ENCODE results near the gene KIF23.
"Not testable (repeated sequence)": the region's sequence is repeated elsewhere in the genome, so short reads cannot be mapped to it uniquely, and the experiment has no call there.

KIF23 gene

DNA sequence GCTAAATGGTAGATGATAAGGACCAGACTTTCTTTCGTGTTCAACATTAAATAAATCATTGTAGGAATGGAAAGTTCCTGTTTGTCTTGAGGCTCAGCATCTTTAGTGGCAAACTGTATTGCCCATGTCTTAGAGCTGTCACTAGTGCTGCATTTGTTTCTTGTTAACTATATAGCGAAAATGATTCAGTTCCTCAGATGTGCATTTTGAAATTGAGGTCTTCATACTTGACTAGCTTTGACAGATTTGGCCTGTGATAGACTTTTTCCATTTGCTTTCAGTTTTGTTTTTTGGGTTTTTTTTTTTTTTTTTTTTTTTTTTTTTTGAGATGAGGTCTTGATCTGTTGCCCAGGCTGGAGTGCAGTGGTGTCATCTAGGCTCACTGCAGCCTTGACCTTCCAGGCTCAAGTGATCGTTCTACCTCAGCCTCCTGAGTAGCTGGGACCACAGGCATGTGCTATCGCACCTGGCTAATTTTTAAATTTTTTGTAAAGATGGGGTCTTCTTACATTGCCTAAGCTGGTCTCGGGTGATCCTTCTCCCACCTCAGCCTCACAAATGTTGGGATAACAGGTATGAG is 29.0 kb downstream of the KIF23 start:
- peaks cover 26% of the 10 kb centered on the region for H3K36me3 ChIP-seq (replicated peaks; ENCODE audit: insufficient read depth, low read length)
- no peaks in the 10 kb centered on the region for H3F3A ChIP-seq (ENCODE audit: insufficient read depth, low read length)
- H3K27ac ChIP-seq (ENCODE audit: low read length): no peak overlapping the region
- H4K20me1 ChIP-seq (ENCODE audit: insufficient read depth, low read length): no peaks in the 10 kb centered on the region
- no peaks in the 10 kb centered on the region for H3K9me2 ChIP-seq (replicated peaks; ENCODE audit: insufficient read depth, low read length)
- no peaks in the 10 kb centered on the region for H3K79me2 ChIP-seq (ENCODE audit: low read length)
- no peak overlapping the region for H3K4me2 ChIP-seq (ENCODE audit: low read depth, low read length)
- no peaks in the 10 kb centered on the region for H3K4me1 ChIP-seq (ENCODE audit: low read length)
- H3K9me3 ChIP-seq (replicated peaks; ENCODE audit: insufficient read depth, low read length): no peaks in the 10 kb centered on the region
- no peaks in the 10 kb centered on the region for H3K27me3 ChIP-seq (replicated peaks; ENCODE audit: insufficient read depth, low read length)
- H2AFZ ChIP-seq (ENCODE audit: low read length): no peak overlapping the region
- TF ChIP-seq EZH2phosphoT487 (IDR thresholded peaks at IDR 0.05; ENCODE audit: low read length) (no peak), EZH2 (optimal IDR thresholded peaks at IDR 0.05; ENCODE audit: low read depth, low read length) (no peak)
- TF ChIP-seq, protein P1, sequence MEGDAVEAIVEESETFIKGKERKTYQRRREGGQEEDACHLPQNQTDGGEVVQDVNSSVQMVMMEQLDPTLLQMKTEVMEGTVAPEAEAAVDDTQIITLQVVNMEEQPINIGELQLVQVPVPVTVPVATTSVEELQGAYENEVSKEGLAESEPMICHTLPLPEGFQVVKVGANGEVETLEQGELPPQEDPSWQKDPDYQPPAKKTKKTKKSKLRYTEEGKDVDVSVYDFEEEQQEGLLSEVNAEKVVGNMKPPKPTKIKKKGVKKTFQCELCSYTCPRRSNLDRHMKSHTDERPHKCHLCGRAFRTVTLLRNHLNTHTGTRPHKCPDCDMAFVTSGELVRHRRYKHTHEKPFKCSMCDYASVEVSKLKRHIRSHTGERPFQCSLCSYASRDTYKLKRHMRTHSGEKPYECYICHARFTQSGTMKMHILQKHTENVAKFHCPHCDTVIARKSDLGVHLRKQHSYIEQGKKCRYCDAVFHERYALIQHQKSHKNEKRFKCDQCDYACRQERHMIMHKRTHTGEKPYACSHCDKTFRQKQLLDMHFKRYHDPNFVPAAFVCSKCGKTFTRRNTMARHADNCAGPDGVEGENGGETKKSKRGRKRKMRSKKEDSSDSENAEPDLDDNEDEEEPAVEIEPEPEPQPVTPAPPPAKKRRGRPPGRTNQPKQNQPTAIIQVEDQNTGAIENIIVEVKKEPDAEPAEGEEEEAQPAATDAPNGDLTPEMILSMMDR (IDR thresholded peaks at IDR 0.05; ENCODE audit: low read length): no peak
- DNase-seq: no peak
- H3K9ac ChIP-seq (ENCODE audit: low read length): no peak overlapping the region
- no peak overlapping the region for H3K4me3 ChIP-seq (ENCODE audit: low read length)

DNA sequence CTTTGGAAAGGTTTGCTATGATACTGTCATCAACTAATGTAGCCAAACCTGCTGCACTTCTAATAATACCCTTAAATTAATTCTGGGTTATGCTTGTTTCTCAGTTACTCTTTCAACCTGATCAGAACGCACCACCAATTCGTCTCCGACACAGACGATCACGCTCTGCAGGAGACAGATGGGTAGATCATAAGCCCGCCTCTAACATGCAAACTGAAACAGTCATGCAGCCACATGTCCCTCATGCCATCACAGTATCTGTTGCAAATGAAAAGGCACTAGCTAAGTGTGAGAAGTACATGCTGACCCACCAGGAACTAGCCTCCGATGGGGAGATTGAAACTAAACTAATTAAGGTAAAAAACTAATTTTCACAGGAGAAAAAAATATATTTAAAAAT is 30.5 kb downstream of the KIF23 start:
- no peaks in the 10 kb centered on the region for H3K9me2 ChIP-seq (replicated peaks; ENCODE audit: insufficient read depth, low read length)
- H3F3A ChIP-seq (ENCODE audit: insufficient read depth, low read length): no peaks in the 10 kb centered on the region
- no peak overlapping the region for H3K4me3 ChIP-seq (ENCODE audit: low read length)
- no peak for TF ChIP-seq EZH2phosphoT487 (IDR thresholded peaks at IDR 0.05; ENCODE audit: low read length)
- TF ChIP-seq, protein P1 (IDR thresholded peaks at IDR 0.05; ENCODE audit: low read length): no peak
- no peak for TF ChIP-seq EZH2 (optimal IDR thresholded peaks at IDR 0.05; ENCODE audit: low read depth, low read length)
- no peak for DNase-seq
- no peaks in the 10 kb centered on the region for H4K20me1 ChIP-seq (ENCODE audit: insufficient read depth, low read length)
- no peak overlapping the region for H3K27ac ChIP-seq (ENCODE audit: low read length)
- no peaks in the 10 kb centered on the region for H3K4me1 ChIP-seq (ENCODE audit: low read length)
- H3K36me3 ChIP-seq (replicated peaks; ENCODE audit: insufficient read depth, low read length): peaks cover 18% of the 10 kb centered on the region
- no peaks in the 10 kb centered on the region for H3K9me3 ChIP-seq (replicated peaks; ENCODE audit: insufficient read depth, low read length)
- no peaks in the 10 kb centered on the region for H3K79me2 ChIP-seq (ENCODE audit: low read length)
- no peak overlapping the region for H2AFZ ChIP-seq (ENCODE audit: low read length)
- H3K27me3 ChIP-seq (replicated peaks; ENCODE audit: insufficient read depth, low read length): no peaks in the 10 kb centered on the region
- H3K9ac ChIP-seq (ENCODE audit: low read length): no peak overlapping the region
- no peak overlapping the region for H3K4me2 ChIP-seq (ENCODE audit: low read depth, low read length)

DNA sequence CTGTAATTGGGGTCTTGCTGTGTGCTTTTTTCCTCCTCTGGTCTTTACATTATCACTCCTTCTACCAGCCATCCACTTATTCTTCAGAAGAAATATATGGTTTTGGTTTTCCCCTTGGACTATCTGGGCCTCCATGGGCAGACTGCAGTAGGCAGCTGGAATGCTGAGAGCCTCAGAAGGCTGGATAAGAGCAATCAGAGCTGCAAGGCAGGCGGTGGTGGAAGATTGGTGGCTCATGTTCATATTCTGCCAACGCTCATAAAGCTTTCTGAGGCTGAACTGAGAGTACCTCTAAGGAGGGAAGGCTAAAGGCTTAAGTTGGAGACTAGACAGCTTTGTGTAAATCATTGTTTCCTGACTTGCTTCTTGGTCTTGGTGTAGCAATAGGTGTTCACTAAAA is 32.8 kb downstream of the KIF23 start:
- H2AFZ ChIP-seq (ENCODE audit: low read length): no peak overlapping the region
- H3K27ac ChIP-seq (ENCODE audit: low read length): no peak overlapping the region
- no peaks in the 10 kb centered on the region for H3K79me2 ChIP-seq (ENCODE audit: low read length)
- H3K4me3 ChIP-seq (ENCODE audit: low read length): no peak overlapping the region
- H3K9ac ChIP-seq (ENCODE audit: low read length): no peak overlapping the region
- peaks cover 10% of the 10 kb centered on the region for H3F3A ChIP-seq (ENCODE audit: insufficient read depth, low read length)
- no peaks in the 10 kb centered on the region for H4K20me1 ChIP-seq (ENCODE audit: insufficient read depth, low read length)
- H3K4me2 ChIP-seq (ENCODE audit: low read depth, low read length): no peak overlapping the region
- no peaks in the 10 kb centered on the region for H3K9me3 ChIP-seq (replicated peaks; ENCODE audit: insufficient read depth, low read length)
- TF ChIP-seq EZH2phosphoT487 (IDR thresholded peaks at IDR 0.05; ENCODE audit: low read length) (no peak), EZH2 (optimal IDR thresholded peaks at IDR 0.05; ENCODE audit: low read depth, low read length) (no peak)
- TF ChIP-seq, protein P1 (IDR thresholded peaks at IDR 0.05; ENCODE audit: low read length): no peak
- H3K4me1 ChIP-seq (ENCODE audit: low read length): no peaks in the 10 kb centered on the region
- no peak for DNase-seq
- peaks cover 12% of the 10 kb centered on the region; the same call in 1 of the 2 replicates for H3K36me3 ChIP-seq (replicated peaks; ENCODE audit: insufficient read depth, low read length)
- H3K27me3 ChIP-seq (replicated peaks; ENCODE audit: insufficient read depth, low read length): no peaks in the 10 kb centered on the region
- no peaks in the 10 kb centered on the region for H3K9me2 ChIP-seq (replicated peaks; ENCODE audit: insufficient read depth, low read length)

DNA sequence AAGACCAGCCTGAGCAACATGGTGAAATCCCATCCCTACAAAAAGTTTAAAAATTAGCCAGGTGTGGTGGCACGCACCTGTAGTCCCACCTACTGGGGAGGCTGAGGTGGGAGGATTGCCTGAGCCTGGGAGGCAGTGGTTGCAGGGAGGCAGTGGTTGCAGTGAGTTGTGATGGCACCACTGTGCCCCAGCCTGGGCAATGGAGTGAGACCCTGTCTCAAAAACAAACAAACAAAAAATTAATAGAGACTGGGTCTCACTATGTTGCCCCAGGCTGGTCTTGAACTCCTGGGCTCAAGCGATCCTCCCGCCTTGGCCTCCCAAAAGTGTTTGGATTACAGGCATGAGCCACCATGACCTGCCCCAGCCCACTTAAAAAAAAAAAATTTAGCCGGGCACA is 36.1 kb downstream of the KIF23 start:
- not testable (repeated sequence) for H3K9me2 ChIP-seq (replicated peaks; ENCODE audit: insufficient read depth, low read length); H3K27ac ChIP-seq (ENCODE audit: low read length); DNase-seq; H3K4me1 ChIP-seq (ENCODE audit: low read length); H3K9me3 ChIP-seq (replicated peaks; ENCODE audit: insufficient read depth, low read length); H3K9ac ChIP-seq (ENCODE audit: low read length); H3K4me2 ChIP-seq (ENCODE audit: low read depth, low read length); H3K27me3 ChIP-seq (replicated peaks; ENCODE audit: insufficient read depth, low read length); H3K4me3 ChIP-seq (ENCODE audit: low read length); H2AFZ ChIP-seq (ENCODE audit: low read length)
- Histone ChIP-seq H3F3A (ENCODE audit: insufficient read depth, low read length) (peaks cover 38% of the 10 kb centered on the region), H3K36me3 (replicated peaks; ENCODE audit: insufficient read depth, low read length) (peaks cover 27% of the 10 kb centered on the region), H3K79me2 (ENCODE audit: low read length) (peaks cover 26% of the 10 kb centered on the region), H4K20me1 (ENCODE audit: insufficient read depth, low read length) (peaks cover 21% of the 10 kb centered on the region)

Measured in MM.1S (cell line).